BE2C (cell line): ENCODE data around the gene RAET1L.
"Not testable (repeated sequence)": the region's sequence is repeated elsewhere in the genome, so short reads cannot be mapped to it uniquely, and the experiment has no call there.

Experiments used
- DNase-seq: peaks from one replicate; pipeline ENCODE4 v3.0.0-alpha.2; 2020
- H3K27me3 ChIP-seq: fragments of 250-450 bp; sonication (Bioruptor Pico); 2 replicates; pipeline ENCODE4 v1.5.1; 2020; ENCODE audit warnings: mild to moderate bottlenecking
- H3K36me3 ChIP-seq: fragments of 250-450 bp; sonication (Bioruptor Pico); 2 replicates; pipeline ENCODE4 v1.5.1; 2020; ENCODE audit warnings: mild to moderate bottlenecking
- H3K4me1 ChIP-seq: fragments of 250-450 bp; sonication (Bioruptor Pico); 2 replicates; pipeline ENCODE4 v1.5.1; 2020
- H3K4me3 ChIP-seq: 2 replicates; pipeline ENCODE4 v1.5.1; 2011; ENCODE audit warnings: low read depth, low read length
- H3K9me3 ChIP-seq: fragments of 250-450 bp; sonication (Bioruptor Pico); 2 replicates; pipeline ENCODE4 v1.5.1; 2020
- CTCF ChIP-seq: IDR thresholded peaks from 2 replicates; pipeline ENCODE4 v1.5.1; 2012; ENCODE audit warnings: mild to moderate bottlenecking, low read depth, low read length

RAET1L gene

DNA sequence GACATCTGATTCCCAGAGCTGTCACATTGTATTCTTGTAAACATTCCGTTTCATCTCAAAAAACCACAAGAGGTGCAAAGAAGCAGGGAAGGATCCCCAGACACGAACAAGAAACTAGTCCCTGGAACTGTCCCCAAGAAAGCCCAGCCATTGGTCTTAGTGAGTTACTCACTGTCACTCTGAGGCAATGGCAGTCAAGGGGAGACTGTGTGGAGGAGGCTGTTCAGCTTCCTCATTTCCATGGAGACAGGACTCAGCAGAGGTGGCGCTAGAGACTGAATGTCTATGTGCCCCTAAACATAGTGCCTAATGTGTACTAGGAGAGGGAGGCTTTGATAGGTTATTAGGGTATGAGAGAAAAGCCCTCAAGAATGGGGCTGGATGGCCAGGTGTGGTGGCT lies 50.5 kb downstream of the RAET1L start:
- no peaks in the 10 kb centered on the region for H3K36me3 ChIP-seq
- no peak overlapping the region for H3K4me3 ChIP-seq
- H3K9me3 ChIP-seq, result no peaks in the 10 kb centered on the region
- no peaks in the 10 kb centered on the region for H3K4me1 ChIP-seq
- DNase-seq, result no peak
- TF ChIP-seq CTCF, result no peak
- peaks cover 16% of the 10 kb centered on the region; the same call in 1 of the 2 replicates for H3K27me3 ChIP-seq

- peaks cover 16% of the 10 kb centered on the region; the same call in 1 of the 2 replicates for H3K27me3 ChIP-seq
- not testable (repeated sequence) for DNase-seq, H3K36me3 ChIP-seq, H3K4me3 ChIP-seq, H3K4me1 ChIP-seq, H3K9me3 ChIP-seq
Measured at GRCh38 chr6:149974394-149974793, 50.9 kb downstream of the RAET1L start.

GRCh38 chr6:149969635-149970034 lies 55.7 kb downstream of the RAET1L start:
- Histone ChIP-seq H3K4me3 (no peak overlapping the region), H3K36me3 (no peaks in the 10 kb centered on the region), H3K9me3 (no peaks in the 10 kb centered on the region), H3K4me1 (no peaks in the 10 kb centered on the region), H3K27me3 (peaks cover 21% of the 10 kb centered on the region)
- no peak for TF ChIP-seq CTCF
- DNase-seq, result no peak

DNA sequence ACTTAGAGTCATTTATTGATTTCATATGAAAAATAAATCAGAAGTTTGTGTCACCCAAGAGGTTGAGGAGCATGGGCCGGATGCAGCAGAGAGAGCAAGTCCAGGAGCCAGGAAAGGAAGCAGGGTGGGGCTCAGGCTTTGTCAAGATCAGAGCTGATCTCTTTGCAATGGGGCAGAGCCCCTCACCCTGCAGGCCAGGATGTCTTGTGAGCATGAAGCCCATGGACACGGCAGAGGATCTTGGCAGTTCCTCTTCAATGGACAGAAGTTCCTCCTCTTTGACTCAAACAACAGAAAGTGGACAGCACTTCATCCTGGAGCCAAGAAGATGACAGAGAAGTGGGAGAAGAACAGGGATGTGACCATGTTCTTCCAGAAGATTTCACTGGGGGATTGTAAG lies 56.4 kb downstream of the RAET1L start:
- H3K4me1 ChIP-seq, H3K4me3 ChIP-seq, H3K9me3 ChIP-seq, H3K36me3 ChIP-seq, DNase-seq: not testable (repeated sequence)
- H3K27me3 ChIP-seq, result peaks cover 28% of the 10 kb centered on the region
